NCI-H526 treated with DMSO at 0.1 percent for 48 hours (cell line): ENCODE measurements around the gene IFI30.
A peak's percentile ranks its signal among the peaks of the same experiment; 100 is the strongest.
"Not testable (repeated sequence)": the region's sequence is repeated elsewhere in the genome, so short reads cannot be mapped to it uniquely, and the experiment has no call there.

Experiments
- DNase-seq: peaks from one replicate; lab custom pipeline; 2025; lab: John Stamatoyannopoulos, UW

IFI30 gene

GRCh38 chr19:18152817-18153555 is 20.6 kb upstream of the IFI30 start, which contains the start of gene PIK3R2:
PIK3R2 (plus strand) TSS chr19:18153163; CDS start chr19:18155880, 2,717 bp downstream.
- peak; percentile 88 for DNase-seq

DNA sequence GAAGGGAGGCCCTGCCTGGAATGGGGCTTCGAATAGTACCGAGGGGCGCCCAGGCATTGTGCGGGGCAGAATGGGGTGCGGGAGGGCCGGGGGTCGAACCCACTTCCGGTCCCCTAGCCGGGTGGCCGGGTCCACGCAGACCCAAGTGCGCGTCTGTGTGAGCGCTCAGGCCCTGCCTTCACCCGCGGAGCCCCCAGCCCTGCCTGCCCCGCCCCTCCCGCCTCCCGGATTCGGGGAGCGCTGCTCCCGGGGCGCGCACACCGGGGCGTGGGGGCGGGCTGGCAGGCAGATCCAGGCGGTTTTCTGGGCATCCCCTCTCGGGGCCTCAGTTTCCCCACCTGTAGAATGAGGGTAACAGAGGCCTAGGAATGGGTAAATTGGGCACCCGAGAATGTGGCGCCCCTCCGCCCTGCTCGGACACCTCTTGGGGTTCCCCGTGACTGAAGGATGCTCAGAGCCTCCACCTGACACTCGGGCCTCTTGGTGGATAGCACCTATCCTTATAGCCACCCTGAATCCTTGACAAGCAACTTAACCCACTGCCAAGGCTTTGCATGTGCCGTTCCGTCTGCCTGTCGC is 20.0 kb upstream of the IFI30 start:
- no peak for DNase-seq

- DNase-seq, result no peak
Observed at GRCh38 chr19:18155095-18156087, 18.2 kb upstream of the IFI30 start.

DNA sequence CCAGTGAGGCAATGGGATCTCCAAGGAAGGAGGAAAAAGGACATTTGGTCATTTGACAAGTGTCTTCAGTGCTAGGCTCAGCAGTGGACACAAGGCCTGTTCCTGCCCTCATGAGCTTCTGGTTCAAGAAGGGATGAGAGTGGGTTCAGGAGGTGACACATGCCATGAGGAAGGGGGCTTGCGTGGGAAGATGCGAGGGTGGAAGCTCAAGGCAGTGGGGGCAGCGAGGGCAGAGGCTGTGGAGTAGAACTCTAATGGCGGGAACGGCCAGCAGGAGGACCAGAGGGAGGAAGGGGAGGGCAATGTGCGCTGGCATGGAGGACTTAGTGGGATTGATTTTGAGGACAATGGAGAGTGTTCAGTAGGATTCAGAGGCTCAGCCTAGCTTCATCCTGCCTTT is 17.3 kb upstream of the IFI30 start:
- no peak for DNase-seq

DNA sequence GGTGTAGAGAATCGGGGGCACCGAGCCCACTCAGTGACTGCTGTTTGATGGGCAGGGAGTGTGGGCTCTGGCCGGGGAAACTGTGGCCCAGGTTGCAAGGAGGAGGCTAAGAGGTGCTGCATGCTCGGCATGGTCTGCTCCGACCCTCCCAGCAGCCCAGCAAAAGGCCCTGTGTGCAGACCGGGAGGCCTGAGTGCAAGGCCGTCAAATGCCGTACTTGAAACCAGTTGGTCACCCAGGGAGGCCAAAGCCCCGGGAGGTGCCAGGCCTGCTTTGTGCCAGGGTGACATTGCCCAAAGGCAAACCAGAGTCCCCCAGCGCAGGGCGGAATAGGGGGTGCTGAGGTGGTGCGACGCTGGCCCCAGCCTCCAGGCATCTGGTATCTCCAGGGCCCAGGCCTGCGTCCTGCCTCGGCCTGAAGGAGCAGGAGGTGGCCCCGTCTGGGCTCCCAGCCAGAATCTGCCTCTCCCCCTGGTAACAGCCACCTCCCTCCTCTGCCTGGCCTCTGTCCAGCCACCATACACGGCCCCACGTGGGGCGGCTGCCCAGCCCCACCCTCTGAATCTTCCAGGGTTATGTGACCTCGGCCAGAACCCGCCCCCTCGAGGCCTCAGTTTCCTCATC is 16.7 kb upstream of the IFI30 start:
- no peak for DNase-seq

GRCh38 chr19:18157465-18158063 is 16.0 kb upstream of the IFI30 start:
- DNase-seq, result no peak

GRCh38 chr19:18158467-18158866 is 15.1 kb upstream of the IFI30 start:
- DNase-seq, result no peak

DNA sequence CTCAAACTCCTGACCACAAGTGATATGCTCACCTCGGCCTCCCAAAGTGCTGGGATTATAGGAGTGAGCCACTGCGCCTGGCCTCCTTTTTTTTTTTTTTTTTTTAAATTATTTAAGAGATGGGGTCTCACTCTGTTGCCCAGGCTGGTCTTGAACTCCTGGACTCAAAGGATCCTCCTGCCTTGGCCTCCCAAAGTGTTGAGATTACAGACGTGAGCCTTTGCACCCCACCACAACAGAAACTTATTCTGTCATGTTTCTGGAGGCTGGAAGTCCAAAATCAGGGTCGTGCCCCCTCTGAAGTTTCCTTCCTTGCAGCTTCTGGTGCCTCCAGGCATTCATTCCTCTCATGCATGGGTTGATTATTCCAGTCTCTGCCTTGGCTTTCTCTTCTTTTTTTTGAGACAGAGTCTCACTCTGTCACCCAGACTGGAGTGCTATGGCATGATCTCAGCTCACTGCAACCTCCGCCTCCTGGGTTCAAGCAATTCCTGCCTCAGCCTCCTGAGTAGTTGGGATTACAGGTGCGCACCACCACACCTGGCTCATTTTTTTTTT is 14.5 kb upstream of the IFI30 start:
- not testable (repeated sequence) for DNase-seq

- DNase-seq, result no peak
Observed at GRCh38 chr19:18159810-18160209, 13.8 kb upstream of the IFI30 start.

DNA sequence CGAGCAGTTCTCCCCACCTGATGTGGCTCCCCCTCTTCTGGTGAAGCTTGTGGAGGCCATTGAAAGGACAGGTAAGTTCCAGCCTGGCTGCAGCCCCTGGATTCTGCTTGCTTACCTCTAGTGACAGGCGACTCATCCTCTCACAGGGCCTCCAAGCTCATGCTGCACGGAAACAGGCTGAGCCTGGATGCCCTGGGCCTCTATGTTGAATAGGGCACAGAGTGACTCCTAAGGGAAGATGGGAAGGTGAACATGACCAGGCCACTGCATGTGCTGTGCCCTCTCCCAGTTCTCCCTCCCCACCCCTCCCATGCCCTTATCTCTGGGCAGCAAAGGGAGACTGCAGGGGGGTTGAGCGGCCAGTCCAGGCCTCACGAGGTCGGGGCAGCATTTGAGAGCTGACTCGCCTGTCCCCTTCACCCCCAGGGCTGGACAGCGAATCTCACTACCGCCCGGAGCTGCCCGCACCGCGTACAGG is 13.1 kb upstream of the IFI30 start:
- DNase-seq, result no peak

- DNase-seq, result no peak
Observed at GRCh38 chr19:18160971-18161635, 12.5 kb upstream of the IFI30 start.

DNA sequence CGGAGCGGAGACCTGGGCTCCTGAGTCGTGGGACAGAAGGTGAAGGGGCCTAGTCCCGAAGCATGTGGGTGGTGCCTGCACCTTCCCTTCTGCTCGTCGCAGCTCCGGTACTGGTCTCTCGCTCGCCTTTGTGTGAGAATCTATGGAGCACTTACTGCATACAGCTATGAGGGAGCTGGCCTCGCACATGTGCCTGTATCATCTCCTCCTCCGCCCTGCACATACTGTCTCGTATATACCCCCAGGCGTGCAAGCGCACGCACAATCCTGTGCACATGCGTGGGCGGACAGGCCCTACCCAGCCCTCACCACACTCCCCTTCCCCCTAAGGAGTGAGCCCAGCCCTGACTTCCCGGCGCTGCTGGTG is 12.0 kb upstream of the IFI30 start:
- no peak for DNase-seq

DNA sequence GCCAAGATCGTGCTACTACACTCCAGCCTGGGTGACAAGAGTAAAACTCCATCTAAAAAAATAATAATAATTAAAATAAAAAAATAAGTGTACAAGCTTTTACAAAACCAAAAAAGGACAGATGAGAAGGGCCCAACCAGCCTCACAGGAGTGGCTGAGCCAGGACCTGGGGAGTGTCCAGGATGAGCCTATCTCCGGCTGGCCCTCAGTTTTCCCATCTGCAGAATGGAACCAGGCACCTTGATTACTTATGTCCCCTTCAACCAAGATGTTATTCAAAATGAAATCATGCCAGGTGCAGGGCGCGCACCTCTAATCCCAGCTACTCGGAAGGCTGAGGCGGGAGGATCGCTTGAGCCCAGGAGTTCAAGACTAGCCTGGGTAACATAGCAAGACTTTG is 9.5 kb upstream of the IFI30 start:
- no peak for DNase-seq

DNA sequence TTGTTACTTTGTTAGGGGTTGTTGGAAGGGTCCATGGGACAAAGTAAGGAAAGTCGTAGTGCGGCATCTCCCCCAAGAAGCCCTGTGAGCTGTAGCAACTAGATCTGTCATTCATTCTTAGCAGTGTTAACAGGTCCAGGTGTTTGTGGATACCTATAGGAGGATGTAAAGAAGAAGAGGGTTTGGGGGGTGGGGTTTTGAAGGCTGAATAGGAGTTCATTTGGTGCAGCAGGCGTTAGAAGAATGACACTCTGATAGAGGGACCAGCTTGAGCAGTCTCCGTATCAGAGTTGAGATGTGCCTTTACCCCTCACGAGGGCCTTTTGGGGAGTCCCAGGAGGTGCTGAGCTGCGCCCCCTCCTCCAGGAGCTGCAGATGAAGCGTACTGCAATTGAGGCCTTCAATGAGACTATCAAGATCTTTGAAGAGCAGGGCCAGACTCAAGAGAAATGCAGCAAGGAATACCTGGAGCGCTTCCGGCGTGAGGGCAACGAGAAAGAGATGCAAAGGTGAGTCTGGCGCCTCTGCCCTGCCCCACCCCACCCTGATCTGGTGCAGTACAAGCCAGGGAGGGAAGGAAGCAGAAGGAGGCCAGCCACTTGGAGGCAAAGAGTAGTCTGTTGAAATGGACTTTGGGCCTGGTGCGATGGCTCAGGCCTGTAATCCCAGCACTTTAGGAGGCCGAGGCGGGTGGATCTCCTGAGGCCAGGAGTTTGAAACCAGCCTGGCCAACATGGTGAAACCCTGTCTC is 7.6 kb upstream of the IFI30 start:
- DNase-seq, result no peak

GRCh38 chr19:18167011-18167410 is 6.6 kb upstream of the IFI30 start:
- no peak for DNase-seq

DNA sequence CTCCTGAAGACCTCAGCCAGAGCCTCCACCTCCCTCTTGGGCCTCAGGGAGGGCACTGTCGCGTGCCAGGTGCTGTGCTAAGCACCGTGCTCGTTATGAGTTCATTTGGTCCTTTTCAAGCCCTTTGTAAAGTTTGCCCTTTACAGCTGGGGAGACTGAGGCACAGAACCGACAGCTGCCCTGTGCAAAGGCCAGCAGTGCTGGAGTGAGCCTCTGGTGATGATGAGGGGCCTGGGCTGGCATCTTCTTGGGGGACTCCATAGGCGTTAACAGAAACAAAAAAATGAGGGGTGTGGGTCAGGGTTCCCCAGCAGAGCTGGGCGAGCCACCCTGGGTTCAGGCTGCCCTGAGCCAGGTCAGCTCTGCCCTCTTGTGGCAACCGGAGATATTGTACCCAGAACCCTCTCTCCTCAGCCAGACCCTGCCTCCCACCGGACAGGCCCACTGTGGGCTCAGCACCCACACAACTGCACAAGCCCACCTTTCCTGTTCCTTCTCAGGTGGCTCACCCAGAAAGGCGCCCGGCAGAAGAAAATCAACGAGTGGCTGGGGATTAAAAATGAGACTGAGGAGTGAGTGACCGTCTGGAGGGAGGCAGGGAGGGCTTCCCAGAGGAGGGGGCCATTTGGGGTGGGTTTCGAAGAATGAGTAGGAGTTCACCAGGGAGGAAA is 5.5 kb upstream of the IFI30 start:
- no peak for DNase-seq

DNA sequence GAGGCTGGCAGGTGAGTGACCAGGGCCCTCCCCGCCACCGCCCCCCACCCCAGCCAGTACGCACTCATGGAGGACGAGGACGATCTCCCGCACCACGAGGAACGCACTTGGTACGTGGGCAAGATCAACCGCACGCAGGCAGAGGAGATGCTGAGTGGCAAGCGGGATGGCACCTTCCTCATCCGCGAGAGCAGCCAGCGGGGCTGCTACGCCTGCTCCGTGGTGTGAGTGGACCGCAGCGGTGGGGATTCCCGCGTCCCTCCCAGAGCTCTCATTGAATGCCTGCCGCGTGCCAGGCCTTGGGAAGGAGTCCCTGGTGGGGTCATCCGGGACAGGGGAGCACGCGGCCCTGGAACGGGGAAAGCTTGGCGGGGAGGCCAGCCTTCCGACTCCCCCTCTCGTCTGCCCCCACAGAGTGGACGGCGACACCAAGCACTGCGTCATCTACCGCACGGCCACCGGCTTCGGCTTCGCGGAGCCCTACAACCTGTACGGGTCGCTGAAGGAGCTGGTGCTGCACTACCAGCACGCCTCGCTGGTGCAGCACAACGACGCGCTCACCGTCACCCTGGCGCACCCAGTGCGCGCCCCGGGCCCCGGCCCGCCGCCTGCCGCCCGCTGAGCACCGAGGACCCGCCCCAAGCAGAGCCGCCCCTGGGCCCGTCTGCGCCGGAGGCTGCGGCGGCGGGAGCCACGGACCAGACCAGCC is 4.8 kb upstream of the IFI30 start:
- no peak for DNase-seq

GRCh38 chr19:18170714-18171255 is 2.8 kb upstream of the IFI30 start:
- no peak for DNase-seq
